CD1c-positive myeloid dendritic cell (primary cell): ENCODE measurements around the gene IPCEF1.
"Not testable (repeated sequence)": the region's sequence is repeated elsewhere in the genome, so short reads cannot be mapped to it uniquely, and the experiment has no call there.

Experiments used
- DNase-seq: peaks from one replicate; pipeline ENCODE4 v3.0.0-alpha.2; 2016; ENCODE audit errors: extremely low spot score

The IPCEF1 gene

GRCh38 chr6:154247119-154247861 lies 109.3 kb downstream of the IPCEF1 start:
- peak; percentile 65 for DNase-seq

GRCh38 chr6:154246723-154247118 lies 109.9 kb downstream of the IPCEF1 start:
- DNase-seq = no peak

- DNase-seq = no peak
Measured at GRCh38 chr6:154245506-154245905, 111.1 kb downstream of the IPCEF1 start.

- DNase-seq = no peak
Measured at GRCh38 chr6:154243793-154244750, 112.5 kb downstream of the IPCEF1 start.

- no peak for DNase-seq
Measured at GRCh38 chr6:154242617-154243357, 113.8 kb downstream of the IPCEF1 start.

- peak; percentile 59 for DNase-seq
Measured at GRCh38 chr6:154241581-154241980, 115.0 kb downstream of the IPCEF1 start.

- DNase-seq = not testable (repeated sequence)
Measured at GRCh38 chr6:154241061-154241460, 115.5 kb downstream of the IPCEF1 start.

- peak; percentile 41 for DNase-seq
Measured at GRCh38 chr6:154239392-154239791, 117.2 kb downstream of the IPCEF1 start.

GRCh38 chr6:154238831-154239230 lies 117.8 kb downstream of the IPCEF1 start:
- peak; percentile 48 for DNase-seq

GRCh38 chr6:154236646-154237301 lies 119.8 kb downstream of the IPCEF1 start:
- DNase-seq = no peak

GRCh38 chr6:154234019-154234772 lies 122.4 kb downstream of the IPCEF1 start:
- DNase-seq = peak; percentile 86

GRCh38 chr6:154233383-154233782 lies 123.2 kb downstream of the IPCEF1 start:
- DNase-seq = no peak

- DNase-seq = no peak
Measured at GRCh38 chr6:154232013-154232910, 124.3 kb downstream of the IPCEF1 start.

GRCh38 chr6:154230910-154231595 lies 125.5 kb downstream of the IPCEF1 start:
- DNase-seq = no peak

GRCh38 chr6:154230393-154230792 lies 126.2 kb downstream of the IPCEF1 start:
- peak; percentile 66 for DNase-seq

- DNase-seq = peak; percentile 62
Measured at GRCh38 chr6:154229786-154230185, 126.8 kb downstream of the IPCEF1 start.

- DNase-seq = no peak
Measured at GRCh38 chr6:154228521-154228905, 128.1 kb downstream of the IPCEF1 start.

GRCh38 chr6:154227862-154228520 lies 128.6 kb downstream of the IPCEF1 start:
- no peak for DNase-seq

GRCh38 chr6:154226461-154226860 lies 130.1 kb downstream of the IPCEF1 start:
- DNase-seq = no peak
